ENCODE measurements around the gene HTT. TPM values are rescaled to one million over a fixed set of nuclear protein-coding genes. Genes with fewer than 3 reads are reported as not detected.

Gene HTT
- total and polyA plus RNA-seq, 3 experiments from 2014 or later, result 5.1 to 58.6 (median 54.7) TPM

DNA sequence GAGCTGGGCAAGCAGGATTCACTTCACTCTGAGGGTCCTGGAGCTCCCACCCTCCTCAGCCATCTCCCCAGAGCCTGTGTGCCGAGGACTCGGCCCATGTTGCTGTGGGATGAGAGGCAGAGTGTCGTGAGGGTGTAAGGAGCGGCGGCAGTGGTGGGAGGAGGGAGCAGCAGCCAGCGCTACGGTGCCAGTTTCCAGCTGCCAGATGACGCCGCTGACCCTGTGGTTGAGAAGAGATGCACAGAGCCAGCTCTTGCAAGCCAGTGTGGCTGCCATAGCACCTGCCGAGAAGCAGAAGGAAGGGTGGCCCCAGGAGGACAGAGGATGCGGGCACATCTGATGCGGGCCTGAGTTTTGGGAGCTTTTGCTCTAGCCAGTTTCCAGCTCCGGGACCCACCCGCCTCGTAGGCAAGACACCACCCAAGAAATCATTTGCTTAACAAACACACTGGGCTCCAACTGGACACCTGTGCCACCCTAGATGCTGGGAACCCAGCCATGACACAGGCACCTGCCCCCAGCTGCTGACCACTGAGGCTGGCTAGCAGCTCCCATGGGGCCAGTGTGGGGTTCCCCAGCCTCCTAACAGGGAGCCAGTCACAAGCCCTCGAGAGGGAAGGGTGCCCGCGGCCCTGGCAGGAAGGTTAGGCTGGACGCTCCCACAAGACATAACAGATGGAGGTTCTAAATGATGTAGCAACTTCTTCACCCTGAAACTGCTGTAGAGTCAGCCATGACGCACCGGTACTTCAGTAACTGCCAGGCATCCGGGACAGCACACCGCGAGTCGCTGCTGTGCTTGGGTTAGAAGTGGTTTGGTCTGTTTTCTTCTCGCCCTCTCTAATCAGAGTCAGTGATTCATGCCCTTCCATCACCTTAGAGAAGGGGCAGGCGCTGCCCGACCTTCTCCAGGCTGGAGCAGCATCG is 183.3 kb downstream of the HTT start:
- Mint-ChIP-seq H3K4me1 (no peaks in the 10 kb centered on the region), H3K9me3 (no peaks in the 10 kb centered on the region), H3K4me3 (no peak overlapping the region), H3K36me3 (peaks cover 0 to 13% (median 0%) of the 10 kb centered on the region in 3 donors), H3K27ac (no peak overlapping the region), H3K27me3 (no peaks in the 10 kb centered on the region)
- Histone ChIP-seq H3K27ac (ENCODE audit: low read depth, low read length) (no peak overlapping the region), H3K4me1 (ENCODE audit: insufficient read depth, low read length) (no peaks in the 10 kb centered on the region), H3K36me3 (ENCODE audit: insufficient read depth, low read length) (no peaks in the 10 kb centered on the region), H3K9me3 (ENCODE audit: low read length) (no peaks in the 10 kb centered on the region), H3K4me3 (ENCODE audit: low read length) (no peak overlapping the region), H3K27me3 (ENCODE audit: insufficient read depth, low read length, poor library complexity, severe bottlenecking) (no peaks in the 10 kb centered on the region)
- DNase-seq, result peak in 1 of 5 donors; percentile 28
- ChIA-PET POLR2A (no interaction called here), CTCF (interaction anchor here (0.9 to 1.3 kb wide), 3 partner anchors 9 to 13 kb away, joined by 3 to 4 read pairs (median 3); partner anchors contain the start of gene MSANTD1)

DNA sequence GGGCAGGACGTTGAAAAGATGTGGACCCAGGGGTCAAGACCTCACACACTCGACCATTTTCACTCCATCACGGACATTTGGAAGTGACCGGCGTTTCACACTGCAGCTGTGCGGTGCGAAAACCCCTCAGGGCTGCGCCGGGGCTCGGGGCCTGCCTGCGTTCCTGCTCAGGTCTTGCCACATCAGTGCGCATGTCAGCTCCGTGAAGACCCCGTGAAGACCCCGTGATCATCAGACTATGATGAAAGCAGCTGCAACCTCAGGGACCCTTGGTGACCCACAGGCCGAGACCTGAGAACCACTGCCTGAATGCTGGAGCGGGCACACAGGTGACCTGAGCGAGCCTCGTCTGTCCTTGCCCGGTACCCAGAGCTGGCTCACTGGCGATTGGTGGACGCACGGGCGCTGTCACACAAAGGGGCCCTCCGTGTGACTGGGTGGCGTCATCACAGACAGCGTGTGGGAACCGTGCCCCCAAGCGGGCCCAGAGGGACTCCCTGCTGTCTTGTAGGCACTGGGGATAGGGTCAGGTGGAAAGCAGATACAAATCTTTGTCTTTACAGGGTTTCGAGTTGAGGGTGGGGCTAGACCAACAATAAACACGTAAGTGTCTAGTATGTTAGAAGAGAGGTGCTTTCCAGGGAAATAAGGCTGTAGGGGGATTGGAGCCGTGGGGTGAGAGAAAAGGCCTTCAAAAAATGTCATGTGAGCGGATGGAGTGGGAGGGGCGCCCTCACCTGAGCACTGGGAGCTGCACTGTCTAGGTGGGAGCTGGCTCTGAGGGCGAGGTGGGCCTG is 187.1 kb downstream of the HTT start:
- Mint-ChIP-seq H3K27ac (no peak overlapping the region), H3K4me1 (no peaks in the 10 kb centered on the region), H3K4me3 (no peak overlapping the region), H3K36me3 (no peaks in the 10 kb centered on the region), H3K27me3 (no peaks in the 10 kb centered on the region), H3K9me3 (no peaks in the 10 kb centered on the region)
- Histone ChIP-seq H3K27me3 (ENCODE audit: insufficient read depth, low read length, poor library complexity, severe bottlenecking) (no peaks in the 10 kb centered on the region), H3K4me3 (ENCODE audit: low read length) (no peak overlapping the region), H3K9me3 (ENCODE audit: low read length) (no peaks in the 10 kb centered on the region), H3K27ac (ENCODE audit: low read depth, low read length) (no peak overlapping the region), H3K4me1 (ENCODE audit: insufficient read depth, low read length) (no peaks in the 10 kb centered on the region), H3K36me3 (ENCODE audit: insufficient read depth, low read length) (no peaks in the 10 kb centered on the region)
- CTCF ChIA-PET, result no interaction called here
- POLR2A ChIA-PET, result no interaction called here
- peak in 1 of 5 donors; percentile 35 for DNase-seq

DNA sequence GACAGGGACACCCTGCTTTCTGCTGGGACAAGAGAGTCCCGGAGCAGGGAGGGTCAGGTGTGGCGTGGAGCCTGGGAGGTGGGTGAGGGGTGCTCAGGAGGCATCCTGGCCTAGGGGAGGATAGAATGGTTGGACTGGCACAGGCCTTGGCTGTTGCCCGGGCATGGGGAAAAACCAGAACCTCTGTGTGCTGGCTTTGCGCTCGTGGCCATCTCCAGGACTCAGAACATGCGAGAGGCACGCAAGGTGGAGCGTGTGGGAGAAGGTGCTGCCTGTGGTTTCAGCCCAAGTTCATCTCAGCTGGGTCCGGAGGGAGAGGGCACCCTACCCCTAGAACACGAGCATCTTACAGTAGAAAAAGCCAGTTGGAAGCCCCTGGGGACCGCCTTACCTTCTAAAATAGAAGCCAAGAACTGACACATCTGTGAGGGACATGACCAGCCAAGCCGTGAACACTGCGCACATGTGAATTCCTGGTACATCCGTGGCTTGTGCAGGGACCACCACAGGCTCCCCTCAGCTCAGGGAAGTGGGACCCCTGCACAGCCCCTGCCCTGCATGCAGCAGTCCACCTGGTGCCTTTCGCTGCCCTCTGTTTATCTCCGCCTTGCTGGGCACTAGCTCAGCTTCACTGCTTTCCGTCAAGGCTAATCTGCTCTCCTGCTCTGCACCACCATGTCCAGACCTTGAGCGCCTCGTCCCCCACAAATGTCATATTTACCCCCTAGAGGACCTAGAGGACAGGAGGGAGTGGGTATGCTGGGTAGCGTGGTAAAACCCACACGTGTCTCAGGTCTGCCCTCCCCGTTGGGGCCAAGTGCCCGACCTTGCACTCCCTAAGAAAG is 187.9 kb downstream of the HTT start:
- no peaks in the 10 kb centered on the region for H3K27me3 ChIP-seq (ENCODE audit: insufficient read depth, low read length, poor library complexity, severe bottlenecking)
- no peak overlapping the region for H3K4me3 ChIP-seq (ENCODE audit: low read length)
- no peaks in the 10 kb centered on the region for H3K36me3 ChIP-seq (ENCODE audit: insufficient read depth, low read length)
- Mint-ChIP-seq H3K36me3 (no peaks in the 10 kb centered on the region), H3K27ac (no peak overlapping the region), H3K4me3 (peak overlapping the region in 1 of 7 donors; percentile 78), H3K4me1 (no peaks in the 10 kb centered on the region), H3K27me3 (no peaks in the 10 kb centered on the region), H3K9me3 (no peaks in the 10 kb centered on the region)
- no peak overlapping the region for H3K27ac ChIP-seq (ENCODE audit: low read depth, low read length)
- no peaks in the 10 kb centered on the region for H3K9me3 ChIP-seq (ENCODE audit: low read length)
- peak in 1 of 5 donors; percentile 24 for DNase-seq
- POLR2A ChIA-PET, result no interaction called here
- CTCF ChIA-PET, result no interaction called here
- H3K4me1 ChIP-seq (ENCODE audit: insufficient read depth, low read length), result no peaks in the 10 kb centered on the region

DNA sequence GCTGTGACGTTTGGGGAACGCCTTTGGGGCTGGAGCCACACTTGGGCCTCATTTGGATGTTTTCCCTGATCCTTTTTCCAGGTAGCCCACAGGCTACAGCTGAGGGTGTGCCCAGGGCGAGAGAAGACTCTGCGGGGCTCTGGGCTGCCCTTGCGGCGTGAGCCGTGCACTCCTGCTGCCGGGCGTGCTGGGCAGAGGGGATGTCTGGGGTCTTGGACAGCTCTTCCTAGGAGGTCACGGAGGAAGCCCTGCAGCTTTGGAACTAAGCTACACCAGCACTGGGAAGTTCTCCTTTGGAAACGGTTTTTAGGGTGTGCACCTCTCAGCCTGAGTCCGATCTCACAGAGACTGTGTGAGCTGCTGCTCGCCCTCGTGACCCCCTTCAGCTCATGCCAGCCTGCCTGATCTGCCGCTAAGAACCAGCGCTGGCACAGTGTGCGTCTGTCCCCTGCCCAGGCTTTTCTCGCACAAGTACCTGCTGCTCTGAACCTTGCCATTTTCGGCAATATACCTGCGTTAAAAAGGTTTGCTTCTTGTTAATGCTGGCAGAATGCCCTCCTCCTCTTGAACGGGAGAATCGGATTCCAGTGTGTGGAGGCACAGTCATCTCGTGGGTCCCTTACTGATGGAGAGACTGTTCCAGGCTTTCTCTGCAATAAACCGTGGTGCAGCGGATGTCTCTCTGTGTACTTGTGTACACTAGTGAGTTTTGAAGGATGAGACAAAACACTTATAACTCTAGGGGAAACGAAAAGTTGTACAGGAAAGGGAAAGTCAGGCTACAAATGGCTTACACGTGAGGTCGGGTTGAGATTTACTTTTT is 188.8 kb downstream of the HTT start:
- Histone ChIP-seq H3K9me3 (ENCODE audit: low read length) (no peaks in the 10 kb centered on the region), H3K36me3 (ENCODE audit: insufficient read depth, low read length) (no peaks in the 10 kb centered on the region), H3K4me3 (ENCODE audit: low read length) (no peak overlapping the region), H3K27ac (ENCODE audit: low read depth, low read length) (no peak overlapping the region), H3K4me1 (ENCODE audit: insufficient read depth, low read length) (no peaks in the 10 kb centered on the region), H3K27me3 (ENCODE audit: insufficient read depth, low read length, poor library complexity, severe bottlenecking) (no peaks in the 10 kb centered on the region)
- POLR2A ChIA-PET, result no interaction called here
- Mint-ChIP-seq H3K4me3 (no peak overlapping the region), H3K36me3 (no peaks in the 10 kb centered on the region), H3K27me3 (no peaks in the 10 kb centered on the region), H3K9me3 (no peaks in the 10 kb centered on the region), H3K27ac (peak overlapping the region in 1 of 8 donors; percentile 29), H3K4me1 (no peaks in the 10 kb centered on the region)
- DNase-seq, result peak in 1 of 5 donors; percentile 29
- CTCF ChIA-PET, result no interaction called here

DNA sequence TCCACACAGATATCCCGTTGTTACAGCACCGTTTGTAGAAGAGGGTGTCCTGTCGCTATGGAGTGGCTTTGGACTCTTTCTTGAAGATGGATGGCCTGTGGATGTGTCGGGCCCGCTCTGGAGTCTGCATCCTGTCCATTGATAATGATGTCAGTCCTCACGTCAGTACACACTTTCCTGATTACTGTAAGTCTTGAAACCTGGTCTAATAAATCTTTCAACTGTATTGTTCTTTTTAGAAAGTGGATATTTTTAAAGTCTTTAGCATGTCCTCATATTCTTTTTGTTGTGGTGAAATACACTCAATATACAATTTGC is 189.4 kb downstream of the HTT start:
- POLR2A ChIA-PET, result no interaction called here
- CTCF ChIA-PET, result no interaction called here
- H3K27ac Mint-ChIP-seq, result no peak overlapping the region

DNA sequence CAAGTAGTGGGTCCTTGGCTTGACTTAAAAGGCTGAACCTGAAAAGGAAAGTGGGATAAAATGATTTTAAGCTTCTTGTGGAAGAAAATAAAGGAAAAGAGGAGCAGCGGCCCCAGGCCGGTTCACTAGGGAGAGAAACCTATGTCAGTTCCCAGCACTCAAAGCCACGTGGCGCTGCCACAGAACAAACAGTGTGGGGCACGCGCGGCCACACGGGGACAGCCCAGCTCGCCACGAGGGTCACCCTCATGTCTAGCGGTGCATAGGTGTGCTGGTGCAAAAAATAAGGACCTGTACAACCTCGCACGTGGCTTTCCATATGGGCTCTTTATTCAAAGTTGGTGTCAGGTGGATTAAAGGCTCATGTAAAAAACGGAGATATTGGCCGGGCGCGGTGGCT is 191.6 kb downstream of the HTT start:
- no peaks in the 10 kb centered on the region for H3K4me1 Mint-ChIP-seq
- H3K27me3 Mint-ChIP-seq, result no peaks in the 10 kb centered on the region
- no peak for DNase-seq
- H3K9me3 ChIP-seq (ENCODE audit: low read length), result no peaks in the 10 kb centered on the region
- POLR2A ChIA-PET, result no interaction called here
- H3K36me3 Mint-ChIP-seq, result no peaks in the 10 kb centered on the region
- no peaks in the 10 kb centered on the region for H3K36me3 ChIP-seq (ENCODE audit: insufficient read depth, low read length)
- no peak overlapping the region for H3K27ac ChIP-seq (ENCODE audit: low read depth, low read length)
- no peaks in the 10 kb centered on the region for H3K9me3 Mint-ChIP-seq
- H3K27me3 ChIP-seq (ENCODE audit: insufficient read depth, low read length, poor library complexity, severe bottlenecking), result no peaks in the 10 kb centered on the region
- no peaks in the 10 kb centered on the region for H3K4me1 ChIP-seq (ENCODE audit: insufficient read depth, low read length)
- CTCF ChIA-PET, result no interaction called here
- H3K4me3 ChIP-seq (ENCODE audit: low read length), result no peak overlapping the region
- no peak overlapping the region for H3K4me3 Mint-ChIP-seq
- H3K27ac Mint-ChIP-seq, result peak overlapping the region in 1 of 8 donors; percentile 18

More for the DNA sequence above, 189.4 kb downstream of the HTT start:
- H3K9me3 Mint-ChIP-seq, result no peaks in the 10 kb centered on the region
- H3K27me3 ChIP-seq (ENCODE audit: insufficient read depth, low read length, poor library complexity, severe bottlenecking), result no peaks in the 10 kb centered on the region
- no peaks in the 10 kb centered on the region for H3K36me3 ChIP-seq (ENCODE audit: insufficient read depth, low read length)
- H3K27me3 Mint-ChIP-seq, result no peaks in the 10 kb centered on the region
- no peak overlapping the region for H3K4me3 Mint-ChIP-seq
- no peaks in the 10 kb centered on the region for H3K4me1 ChIP-seq (ENCODE audit: insufficient read depth, low read length)
- DNase-seq, result no peak
- no peaks in the 10 kb centered on the region for H3K36me3 Mint-ChIP-seq
- no peak overlapping the region for H3K27ac ChIP-seq (ENCODE audit: low read depth, low read length)
- H3K4me1 Mint-ChIP-seq, result no peaks in the 10 kb centered on the region
- H3K4me3 ChIP-seq (ENCODE audit: low read length), result no peak overlapping the region
- H3K9me3 ChIP-seq (ENCODE audit: low read length), result no peaks in the 10 kb centered on the region

DNA sequence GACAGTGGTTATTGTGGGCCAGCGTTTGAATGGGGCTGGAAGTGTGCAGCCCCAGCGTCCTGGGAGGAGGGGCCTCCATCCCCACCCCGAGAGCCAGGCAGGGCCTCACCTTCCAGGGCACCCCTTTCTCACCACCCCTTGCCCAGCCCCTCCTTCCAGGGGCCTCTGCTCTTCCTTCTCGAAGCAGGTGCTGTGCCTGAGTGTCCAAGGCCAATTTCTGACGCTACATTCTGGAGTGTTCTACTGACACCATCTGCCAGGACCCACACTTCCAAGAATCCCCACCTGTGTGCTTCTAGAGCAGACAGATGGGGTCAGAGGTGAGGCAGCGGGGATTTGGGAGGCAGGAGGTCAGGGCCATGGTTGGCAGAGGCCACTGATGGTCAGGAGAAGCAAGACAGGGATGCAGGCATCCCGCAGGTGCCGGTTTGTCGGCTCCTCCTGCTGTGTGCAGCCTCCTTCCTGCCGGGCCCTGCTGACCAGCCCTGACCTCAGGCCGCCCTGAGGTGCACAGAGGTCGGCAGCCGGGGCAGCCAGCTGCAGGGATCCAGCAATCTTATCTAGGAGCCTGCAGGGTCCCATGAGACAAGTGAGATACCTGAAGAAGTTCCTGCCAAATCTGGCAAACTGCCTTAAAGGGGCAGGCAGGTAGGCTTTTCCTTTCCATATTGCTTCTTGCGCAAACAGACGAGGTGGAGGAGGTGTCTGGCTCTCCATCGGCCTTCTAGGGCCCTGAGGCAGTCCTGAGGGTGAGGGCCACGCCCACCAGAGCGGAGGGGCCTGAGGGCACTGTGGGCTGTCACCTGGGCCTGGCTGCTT is 193.3 kb downstream of the HTT start:
- Mint-ChIP-seq H3K36me3 (no peaks in the 10 kb centered on the region), H3K4me1 (no peaks in the 10 kb centered on the region), H3K27ac (no peak overlapping the region), H3K4me3 (no peak overlapping the region), H3K9me3 (no peaks in the 10 kb centered on the region), H3K27me3 (no peaks in the 10 kb centered on the region)
- Histone ChIP-seq H3K4me3 (ENCODE audit: low read length) (no peak overlapping the region), H3K9me3 (ENCODE audit: low read length) (no peaks in the 10 kb centered on the region), H3K27me3 (ENCODE audit: insufficient read depth, low read length, poor library complexity, severe bottlenecking) (no peaks in the 10 kb centered on the region), H3K36me3 (ENCODE audit: insufficient read depth, low read length) (no peaks in the 10 kb centered on the region), H3K27ac (ENCODE audit: low read depth, low read length) (no peak overlapping the region), H3K4me1 (ENCODE audit: insufficient read depth, low read length) (no peaks in the 10 kb centered on the region)
- peak in 1 of 5 donors; percentile 29 for DNase-seq
- ChIA-PET POLR2A (no interaction called here), CTCF (no interaction called here)

All from CD8-positive, alpha-beta memory T cell (primary cell).